ENCODE data around the gene RNF141. TPM values are rescaled to one million over a fixed set of nuclear protein-coding genes. Genes with fewer than 3 reads are reported as not detected.

Gene RNF141
- total RNA-seq, 1 donor from 2014 or later = 10.9 TPM

DNA sequence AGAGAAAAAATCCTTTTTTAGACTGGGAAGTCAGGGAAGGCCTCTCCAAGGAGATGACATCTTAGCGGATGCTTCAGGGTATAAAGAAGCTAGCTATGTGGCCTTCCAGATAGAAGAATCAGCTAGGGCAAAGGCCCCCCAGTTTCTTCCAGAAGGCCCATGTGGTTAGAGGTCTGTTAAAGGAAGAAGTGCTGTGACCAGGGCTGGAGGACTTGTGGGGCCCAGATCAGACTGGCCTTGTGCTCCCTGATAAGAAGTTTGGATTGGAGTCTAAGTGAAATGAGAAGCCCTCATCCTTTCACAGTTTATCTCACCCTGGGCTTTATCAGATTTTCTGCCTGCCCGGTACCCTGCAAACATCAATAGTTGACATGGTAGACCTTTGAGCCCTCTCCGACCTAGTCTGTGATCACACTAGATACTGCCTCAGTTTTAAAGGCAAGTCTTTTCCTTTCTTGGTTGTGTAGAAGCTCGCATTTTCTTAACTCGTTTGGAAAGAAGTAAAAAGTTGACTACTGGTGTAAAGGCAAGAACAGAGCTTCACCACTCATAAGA lies 78.2 kb downstream of the RNF141 start:
- no peaks in the 10 kb centered on the region for H3K9me3 ChIP-seq
- intact Hi-C loops (cut with DNase I) = no loop called here
- TF ChIP-seq, protein P1, sequence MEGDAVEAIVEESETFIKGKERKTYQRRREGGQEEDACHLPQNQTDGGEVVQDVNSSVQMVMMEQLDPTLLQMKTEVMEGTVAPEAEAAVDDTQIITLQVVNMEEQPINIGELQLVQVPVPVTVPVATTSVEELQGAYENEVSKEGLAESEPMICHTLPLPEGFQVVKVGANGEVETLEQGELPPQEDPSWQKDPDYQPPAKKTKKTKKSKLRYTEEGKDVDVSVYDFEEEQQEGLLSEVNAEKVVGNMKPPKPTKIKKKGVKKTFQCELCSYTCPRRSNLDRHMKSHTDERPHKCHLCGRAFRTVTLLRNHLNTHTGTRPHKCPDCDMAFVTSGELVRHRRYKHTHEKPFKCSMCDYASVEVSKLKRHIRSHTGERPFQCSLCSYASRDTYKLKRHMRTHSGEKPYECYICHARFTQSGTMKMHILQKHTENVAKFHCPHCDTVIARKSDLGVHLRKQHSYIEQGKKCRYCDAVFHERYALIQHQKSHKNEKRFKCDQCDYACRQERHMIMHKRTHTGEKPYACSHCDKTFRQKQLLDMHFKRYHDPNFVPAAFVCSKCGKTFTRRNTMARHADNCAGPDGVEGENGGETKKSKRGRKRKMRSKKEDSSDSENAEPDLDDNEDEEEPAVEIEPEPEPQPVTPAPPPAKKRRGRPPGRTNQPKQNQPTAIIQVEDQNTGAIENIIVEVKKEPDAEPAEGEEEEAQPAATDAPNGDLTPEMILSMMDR (IDR thresholded peaks at IDR 0.05) = no peak

More for the DNA sequence above, 78.2 kb downstream of the RNF141 start:
- DNase-seq (ENCODE audit: low spot score in 2 of 2) = no peak
- H3K4me3 ChIP-seq = no peak overlapping the region
- no peaks in the 10 kb centered on the region for H3K4me1 ChIP-seq
- H3K27me3 ChIP-seq = no peaks in the 10 kb centered on the region
- H3K36me3 ChIP-seq = no peaks in the 10 kb centered on the region
- H3K27ac ChIP-seq = no peak overlapping the region

Other genes with a start within 250 kb of the RNF141 start
- gene SBF2, start 247.0 kb downstream of the RNF141 start, total RNA-seq = 34.5 TPM
- gene ADM, start 236.1 kb downstream of the RNF141 start, total RNA-seq = 56.8 TPM
- gene AMPD3, start 85.9 kb downstream of the RNF141 start, total RNA-seq = 2.3 TPM
- gene LYVE1, start 27.5 kb upstream of the RNF141 start, total RNA-seq = 66.3 TPM
- gene IRAG1, start 152.6 kb upstream of the RNF141 start, total RNA-seq = 236 TPM
- gene CTR9, start 210.1 kb upstream of the RNF141 start, total RNA-seq = 3.1 TPM

Measured in ascending aorta (tissue), 2 donors.